T follicular helper cell (primary cell): ENCODE measurements around the gene CCN5.
"Not testable (repeated sequence)": the region's sequence is repeated elsewhere in the genome, so short reads cannot be mapped to it uniquely, and the experiment has no call there.

Experiments used
- DNase-seq: peaks from one replicate; pipeline ENCODE4 v3.0.0-alpha.2; 2020; ENCODE audit warnings: low read depth

Gene CCN5

DNA sequence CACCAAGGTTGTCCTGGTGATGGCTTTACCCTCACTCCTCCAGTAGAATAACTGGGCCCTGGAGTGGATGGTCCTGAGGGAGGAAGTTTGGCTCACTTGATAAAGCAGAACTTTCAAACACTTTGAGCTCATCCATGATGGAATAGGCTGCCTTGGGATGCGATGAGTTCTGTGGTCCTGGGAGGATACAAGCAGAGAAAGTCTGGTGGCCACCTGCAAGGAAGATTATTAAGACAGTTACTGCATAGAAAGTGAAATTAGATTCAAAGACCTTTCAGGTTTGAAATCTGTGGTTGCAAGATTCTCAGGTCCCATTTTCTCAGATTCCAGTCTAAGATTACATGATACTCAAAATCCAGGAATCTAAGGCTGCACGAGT lies 19.9 kb upstream of the CCN5 start:
- no peak for DNase-seq

- DNase-seq, result no peak
Measured at GRCh38 chr20:44695674-44696300, 19.4 kb upstream of the CCN5 start.

GRCh38 chr20:44696315-44696714 lies 18.9 kb upstream of the CCN5 start:
- no peak for DNase-seq

- DNase-seq, result not testable (repeated sequence)
Measured at GRCh38 chr20:44697041-44697440, 18.1 kb upstream of the CCN5 start.

- DNase-seq, result no peak
Measured at GRCh38 chr20:44698351-44698750, 16.8 kb upstream of the CCN5 start.

GRCh38 chr20:44700306-44700705 lies 14.9 kb upstream of the CCN5 start:
- no peak for DNase-seq

- no peak for DNase-seq
Measured at GRCh38 chr20:44701118-44701857, 13.9 kb upstream of the CCN5 start.

DNA sequence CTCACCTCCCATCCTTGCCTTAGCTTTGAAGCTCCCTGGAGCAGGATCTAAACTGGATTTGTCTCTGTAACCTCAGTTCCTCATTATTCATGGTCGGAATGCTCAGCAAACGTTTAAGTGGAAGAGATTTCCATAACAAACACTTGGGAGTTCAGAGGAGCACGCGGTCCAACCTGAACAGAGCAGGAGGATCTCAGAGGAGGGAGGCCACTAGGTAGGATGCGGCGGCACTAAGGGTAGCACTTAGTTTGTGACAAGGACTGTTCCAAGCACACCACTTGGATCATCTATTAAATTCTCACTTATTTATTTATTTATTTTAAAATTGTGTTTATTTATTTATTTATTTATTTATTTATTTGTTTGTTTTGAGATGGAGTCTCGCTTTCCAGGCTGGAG lies 13.3 kb upstream of the CCN5 start:
- no peak for DNase-seq

GRCh38 chr20:44702776-44703175 lies 12.4 kb upstream of the CCN5 start:
- no peak for DNase-seq

DNA sequence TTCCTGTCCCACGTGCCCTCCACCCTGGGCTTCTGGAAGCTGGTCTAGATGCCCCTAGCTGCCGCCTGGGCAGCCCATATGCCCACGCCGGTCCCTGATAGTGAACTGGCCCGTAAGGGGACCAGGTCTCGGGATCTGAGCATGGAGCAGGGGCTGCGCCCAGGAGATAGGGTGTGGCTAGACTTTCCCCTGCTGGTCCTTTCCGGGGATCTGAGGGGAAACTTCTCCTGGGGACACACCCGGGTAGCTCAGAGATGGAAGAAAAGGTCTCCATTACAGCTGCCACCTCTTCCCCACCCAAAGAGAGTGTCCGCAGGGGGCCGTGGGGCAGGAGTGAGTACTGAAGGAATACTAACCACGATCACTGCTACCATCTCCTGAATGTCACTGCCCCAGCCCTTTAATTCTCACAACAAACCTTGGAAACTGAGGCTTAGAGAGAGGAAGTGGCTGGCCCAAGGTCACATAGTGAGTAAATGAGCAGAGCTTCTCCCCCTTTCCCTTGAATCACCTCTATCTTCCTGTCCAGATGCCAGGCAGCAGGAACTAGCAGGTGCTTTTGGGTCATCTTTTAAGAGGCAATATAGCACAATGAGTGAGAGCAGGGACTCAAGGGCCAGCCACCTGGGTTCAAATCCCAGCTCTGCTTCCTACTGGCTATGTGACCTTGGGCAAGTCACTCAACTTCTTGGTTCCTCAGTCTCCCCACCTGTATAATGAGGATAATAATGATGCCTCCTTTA lies 11.8 kb upstream of the CCN5 start:
- no peak for DNase-seq

- DNase-seq, result no peak
Measured at GRCh38 chr20:44703956-44704488, 11.1 kb upstream of the CCN5 start.

DNA sequence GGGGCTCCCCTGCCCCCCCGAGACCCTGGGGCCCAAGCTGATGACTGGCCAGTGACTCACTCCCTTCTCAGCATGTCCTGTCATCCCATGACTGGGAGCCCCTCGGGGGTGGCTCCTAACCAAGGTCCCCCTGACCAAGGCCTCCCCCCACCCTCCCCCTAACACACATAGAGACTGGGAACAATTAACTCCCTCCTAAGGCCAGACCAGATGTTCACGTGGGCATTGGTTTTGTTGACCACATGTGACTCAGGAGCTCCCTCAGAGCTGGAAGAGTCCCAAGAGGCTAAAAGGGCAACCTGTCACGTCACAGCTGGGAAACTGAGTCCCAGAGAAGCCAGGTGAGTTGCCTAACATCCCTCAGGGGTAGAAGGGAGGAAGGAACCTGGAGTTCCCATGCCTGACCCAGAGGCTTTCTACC lies 10.6 kb upstream of the CCN5 start:
- DNase-seq, result no peak

DNA sequence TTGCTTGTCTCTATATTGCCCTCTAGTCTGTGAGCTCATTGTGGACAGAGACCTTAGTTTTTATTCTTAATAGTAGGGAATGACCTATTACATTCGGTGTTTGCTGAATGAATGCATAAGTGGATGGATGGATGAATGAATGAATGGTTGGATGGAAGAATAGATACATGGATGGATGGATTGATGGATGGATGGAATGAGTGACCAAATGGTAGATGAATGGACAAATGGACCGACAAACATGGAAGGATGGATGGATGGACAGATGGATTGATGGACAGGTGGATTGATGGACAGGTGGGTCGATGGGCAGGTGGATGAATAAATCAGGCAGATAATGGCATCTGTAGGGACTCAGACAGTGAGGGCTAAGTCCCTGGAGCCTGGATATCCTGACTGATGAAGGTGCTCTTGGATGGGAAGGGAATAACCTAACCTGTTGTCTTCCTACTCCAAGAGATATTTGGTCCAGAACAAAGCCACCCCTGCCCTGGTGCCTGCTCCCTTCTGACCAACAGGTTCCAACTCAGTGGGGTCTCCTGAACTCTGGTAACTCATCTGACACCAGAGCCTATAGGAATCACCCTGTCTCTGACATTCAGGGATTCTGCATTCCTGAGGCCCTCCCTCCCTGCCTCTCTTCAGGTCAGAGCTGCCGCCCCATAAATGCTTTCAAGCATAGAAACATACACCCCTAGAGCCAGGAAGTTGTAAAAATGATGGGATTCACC lies 9.6 kb upstream of the CCN5 start:
- no peak for DNase-seq

GRCh38 chr20:44706301-44707017 lies 8.7 kb upstream of the CCN5 start:
- no peak for DNase-seq

DNA sequence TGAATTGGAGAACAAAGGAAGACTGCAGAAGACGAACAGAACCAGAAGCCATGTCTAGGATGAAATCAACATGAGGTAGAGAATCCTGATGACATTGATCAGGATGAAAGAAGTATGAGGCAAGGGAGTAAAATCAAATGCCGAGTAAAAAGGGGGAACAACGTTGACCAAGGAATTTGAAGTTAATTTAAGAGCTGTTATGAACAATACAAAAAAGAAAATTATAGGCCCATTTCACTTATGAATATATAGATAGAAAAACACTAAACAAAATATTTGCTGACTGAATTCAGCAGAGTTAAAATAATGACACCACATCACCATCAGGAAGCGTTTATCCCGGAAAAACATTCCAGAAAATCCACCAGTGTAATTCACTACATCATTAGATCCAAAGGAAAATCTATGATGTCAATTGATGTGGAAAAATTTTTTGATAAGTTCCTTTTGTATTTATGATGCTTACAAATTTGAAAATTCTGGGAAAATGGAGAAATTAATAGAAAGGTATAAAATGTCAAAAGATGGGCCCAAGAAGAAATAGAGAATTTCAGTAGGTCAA lies 8.1 kb upstream of the CCN5 start:
- DNase-seq, result no peak

GRCh38 chr20:44709380-44709779 lies 5.8 kb upstream of the CCN5 start:
- no peak for DNase-seq

GRCh38 chr20:44709797-44710196 lies 5.4 kb upstream of the CCN5 start:
- no peak for DNase-seq

GRCh38 chr20:44711237-44711636 lies 3.9 kb upstream of the CCN5 start:
- no peak for DNase-seq

- DNase-seq, result no peak
Measured at GRCh38 chr20:44714102-44714700, 968 bp upstream of the CCN5 start.

- no peak for DNase-seq
Measured at GRCh38 chr20:44715499-44716308, 535 bp downstream of the CCN5 start.
